ENCODE measurements around the gene GARRE1. TPM values are rescaled to one million over a fixed set of nuclear protein-coding genes. Genes with fewer than 3 reads are reported as not detected.

The GARRE1 gene
- polyA plus RNA-seq, 1 experiment: 17.6 TPM

GRCh38 chr19:34229721-34230120, 24.6 kb upstream of the GARRE1 start:
- no peak for TF ChIP-seq CTCF (IDR thresholded peaks at IDR 0.05; ENCODE audit: low read depth, low read length)
- H3K9me3 ChIP-seq (ENCODE audit: control insufficient read depth, insufficient read depth, low read length): no peaks in the 10 kb centered on the region
- CTCF ChIA-PET: interaction anchor here (1.2 to 3.4 kb wide), 3 partner anchors 9 to 117 kb away, joined by 3 to 23 read pairs (median 7); no protein-coding TSS in a partner anchor
- no peak overlapping the region for H3K4me3 ChIP-seq (ENCODE audit: low read depth, low read length)
- H3K27me3 ChIP-seq (ENCODE audit: control insufficient read depth, insufficient read depth, low read length): no peaks in the 10 kb centered on the region
- DNase-seq (ENCODE audit: low read depth, low spot score): no peak
- no peak overlapping the region for H3K27ac ChIP-seq (ENCODE audit: low read depth, low read length)
- POLR2A ChIA-PET: no interaction called here

- Histone ChIP-seq H3K9me3 (ENCODE audit: control insufficient read depth, insufficient read depth, low read length) (no peaks in the 10 kb centered on the region), H3K4me3 (ENCODE audit: low read depth, low read length) (no peak overlapping the region), H3K27ac (ENCODE audit: low read depth, low read length) (no peak overlapping the region), H3K27me3 (ENCODE audit: control insufficient read depth, insufficient read depth, low read length) (no peaks in the 10 kb centered on the region)
- ChIA-PET CTCF (interaction anchor here (3.4 kb wide), 1 partner anchor 115 kb away, joined by 23 read pairs; no protein-coding TSS in a partner anchor), POLR2A (no interaction called here)
- no peak for TF ChIP-seq CTCF (IDR thresholded peaks at IDR 0.05; ENCODE audit: low read depth, low read length)
- no peak for DNase-seq (ENCODE audit: low read depth, low spot score)
Observed at GRCh38 chr19:34230820-34231219, 23.5 kb upstream of the GARRE1 start.

GRCh38 chr19:34231439-34231838, 22.9 kb upstream of the GARRE1 start:
- ChIA-PET CTCF (interaction anchor here (1.8 to 3.4 kb wide), 3 partner anchors 11 to 115 kb away, joined by 6 to 23 read pairs (median 19); no protein-coding TSS in a partner anchor), POLR2A (no interaction called here)

GRCh38 chr19:34232566-34233481, 21.5 kb upstream of the GARRE1 start:
- Histone ChIP-seq H3K27ac (ENCODE audit: low read depth, low read length) (peak overlapping the region; percentile 85), H3K9me3 (ENCODE audit: control insufficient read depth, insufficient read depth, low read length) (no peaks in the 10 kb centered on the region), H3K4me3 (ENCODE audit: low read depth, low read length) (peak overlapping the region; percentile 45), H3K27me3 (ENCODE audit: control insufficient read depth, insufficient read depth, low read length) (no peaks in the 10 kb centered on the region)
- CTCF ChIA-PET: interaction anchor here (0.6 to 3.4 kb wide), 10 partner anchors 9 to 114 kb away, joined by 3 to 23 read pairs (median 5); no protein-coding TSS in a partner anchor
- POLR2A ChIA-PET: interaction anchor here (0.6 to 1.7 kb wide), 7 partner anchors 12 to 436 kb away, joined by 3 to 5 read pairs (median 4); partner anchors contain the start of genes GPI and KCTD15
- TF ChIP-seq CTCF (IDR thresholded peaks at IDR 0.05; ENCODE audit: low read depth, low read length): no peak
- peak; percentile 74 for DNase-seq (ENCODE audit: low read depth, low spot score)

More at GRCh38 chr19:34231439-34231838, 22.9 kb upstream of the GARRE1 start:
- DNase-seq (ENCODE audit: low read depth, low spot score): no peak
- Histone ChIP-seq H3K27me3 (ENCODE audit: control insufficient read depth, insufficient read depth, low read length) (no peaks in the 10 kb centered on the region), H3K4me3 (ENCODE audit: low read depth, low read length) (no peak overlapping the region), H3K9me3 (ENCODE audit: control insufficient read depth, insufficient read depth, low read length) (no peaks in the 10 kb centered on the region), H3K27ac (ENCODE audit: low read depth, low read length) (no peak overlapping the region)
- TF ChIP-seq CTCF (IDR thresholded peaks at IDR 0.05; ENCODE audit: low read depth, low read length): no peak
